Smooth muscle cell (in vitro differentiated cells): Measurements from ENCODE around the gene CACNA2D4. TPM values are rescaled to one million over a fixed set of nuclear protein-coding genes. Genes with fewer than 3 reads are reported as not detected.

Source experiments
- DNase-seq: peaks from one replicate; lab custom pipeline; 2025; ENCODE audit not compliant: unreplicated experiment; lab: John Stamatoyannopoulos, UW
- H2AFZ ChIP-seq: fragments of 200-600 bp; sonication (generic); 2 replicates; pipeline ENCODE4 v1.6.0; 2016; ENCODE audit warnings: antibody characterized with exemption, low read depth, mild to moderate bottlenecking
- H3F3A ChIP-seq: fragments of 200-600 bp; sonication (generic); 2 replicates; pipeline ENCODE4 v1.6.0; 2017; ENCODE audit warnings: antibody characterized with exemption, low read depth
- H3K27ac ChIP-seq: fragments of 200-600 bp; sonication (generic); 2 replicates; pipeline ENCODE4 v1.5.1; 2016; ENCODE audit warnings: low read depth, mild to moderate bottlenecking
- H3K27me3 ChIP-seq: fragments of 200-600 bp; sonication (generic); 2 replicates; pipeline ENCODE4 v1.6.1; 2016; ENCODE audit warnings: low read depth, mild to moderate bottlenecking
- H3K36me3 ChIP-seq: fragments of 200-600 bp; sonication (generic); 2 replicates; pipeline ENCODE4 v1.5.1; 2016; ENCODE audit warnings: low read depth
- H3K4me1 ChIP-seq: fragments of 200-600 bp; sonication (generic); 2 replicates; pipeline ENCODE4 v1.5.1; 2016; ENCODE audit warnings: low read depth
- H3K4me2 ChIP-seq: fragments of 200-600 bp; sonication (generic); 2 replicates; pipeline ENCODE4 v1.6.0; 2016; ENCODE audit warnings: mild to moderate bottlenecking
- H3K4me3 ChIP-seq: fragments of 200-600 bp; sonication (generic); 2 replicates; pipeline ENCODE4 v1.5.1; 2016; ENCODE audit warnings: mild to moderate bottlenecking
- H3K79me2 ChIP-seq: fragments of 200-600 bp; sonication (generic); 2 replicates; pipeline ENCODE4 v1.6.0; 2016; ENCODE audit warnings: low read depth, mild to moderate bottlenecking
- H3K9ac ChIP-seq: fragments of 200-600 bp; sonication (generic); 2 replicates; pipeline ENCODE4 v1.6.0; 2016; ENCODE audit warnings: low read depth
- H3K9me3 ChIP-seq: fragments of 200-600 bp; sonication (generic); replicated peaks from 2 replicates; pipeline ENCODE4 v1.5.1; 2016; ENCODE audit warnings: low read depth
- H4K20me1 ChIP-seq: fragments of 200-600 bp; sonication (generic); 2 replicates; pipeline ENCODE4 v1.6.0; 2016; ENCODE audit warnings: low read depth
- WGBS: methylation state at CpG from one replicate; pipeline ENCODE4 v1.1.7; 2016; ENCODE audit warnings: low lambda C conversion rate; 5-methylcytosine and 5-hydroxymethylcytosine counted together
- polyA plus RNA-seq: library from polyadenylated mRNA; unstranded; fragments of >200 nt; fragmentation: Nextera tagmentation; extraction: Ambion mirVana; gene quantifications from 2 replicates; pipeline ENCODE4 v1.2.1, GENCODE V29; 2016
- total RNA-seq: library from RNA; depleted of rRNA; stranded (reverse); fragments of >200 nt; gene quantifications from 2 replicates; pipeline ENCODE4 v1.2.3, GENCODE V29; 2014
- TF ChIP-seq, protein P1 (sequence below): fragments of 200-600 bp; sonication (generic); IDR thresholded peaks from 2 replicates; pipeline ENCODE4 v1.5.1; 2017; ENCODE audit warnings: borderline replicate concordance, mild to moderate bottlenecking, antibody characterized with exemption; ENCODE audit not compliant: insufficient read depth, poor library complexity, severe bottlenecking

The CACNA2D4 gene
- total and polyA plus RNA-seq, 2 experiments from 2014 or later: 0.98 TPM; not detected in 1

DNA sequence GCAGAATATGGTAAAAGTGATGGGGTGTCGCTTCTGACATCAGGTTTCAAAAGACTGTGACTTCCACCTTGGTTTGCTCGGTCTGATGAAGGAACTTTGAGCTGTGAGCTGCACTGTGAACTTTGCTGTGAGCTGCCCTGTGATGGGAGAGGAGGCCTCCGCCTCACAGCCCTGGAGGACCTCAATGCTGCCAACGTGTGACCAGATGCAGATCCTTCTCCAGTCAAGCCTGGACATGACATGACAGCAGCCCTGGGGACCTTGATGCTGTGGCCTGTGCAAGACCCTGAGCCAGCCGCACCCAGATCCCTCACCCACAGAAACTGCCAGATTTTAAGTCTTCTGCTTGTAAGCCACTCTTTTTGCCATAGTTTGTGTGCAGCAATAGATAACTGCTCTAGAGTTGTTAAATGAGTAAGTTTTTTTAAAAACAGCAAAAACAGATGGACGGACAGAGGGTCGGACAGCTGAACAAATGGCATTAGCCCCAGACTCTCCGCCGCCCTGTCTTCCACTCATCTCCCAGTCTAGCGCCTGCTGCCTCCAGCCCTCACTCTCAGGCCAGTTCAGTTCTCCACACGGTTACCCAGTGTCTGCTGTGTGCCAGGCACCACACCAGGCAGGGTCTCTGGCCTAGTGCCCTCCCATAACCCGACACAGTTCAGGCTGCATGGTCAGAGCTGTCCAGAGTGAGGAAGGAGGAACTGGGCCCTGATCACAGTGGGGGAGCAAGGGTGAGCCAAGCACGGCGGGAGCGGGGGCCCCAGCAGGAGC lies 111.2 kb downstream of the CACNA2D4 start:
- WGBS: 93% methylated on average over 15 of the region's 15 CpGs
- no peak overlapping the region for H3K4me3 ChIP-seq
- H3K27ac ChIP-seq: no peak overlapping the region
- no peaks in the 10 kb centered on the region for H3K9me3 ChIP-seq
- peaks cover 4% of the 10 kb centered on the region for H3K4me1 ChIP-seq
- TF ChIP-seq, protein P1, sequence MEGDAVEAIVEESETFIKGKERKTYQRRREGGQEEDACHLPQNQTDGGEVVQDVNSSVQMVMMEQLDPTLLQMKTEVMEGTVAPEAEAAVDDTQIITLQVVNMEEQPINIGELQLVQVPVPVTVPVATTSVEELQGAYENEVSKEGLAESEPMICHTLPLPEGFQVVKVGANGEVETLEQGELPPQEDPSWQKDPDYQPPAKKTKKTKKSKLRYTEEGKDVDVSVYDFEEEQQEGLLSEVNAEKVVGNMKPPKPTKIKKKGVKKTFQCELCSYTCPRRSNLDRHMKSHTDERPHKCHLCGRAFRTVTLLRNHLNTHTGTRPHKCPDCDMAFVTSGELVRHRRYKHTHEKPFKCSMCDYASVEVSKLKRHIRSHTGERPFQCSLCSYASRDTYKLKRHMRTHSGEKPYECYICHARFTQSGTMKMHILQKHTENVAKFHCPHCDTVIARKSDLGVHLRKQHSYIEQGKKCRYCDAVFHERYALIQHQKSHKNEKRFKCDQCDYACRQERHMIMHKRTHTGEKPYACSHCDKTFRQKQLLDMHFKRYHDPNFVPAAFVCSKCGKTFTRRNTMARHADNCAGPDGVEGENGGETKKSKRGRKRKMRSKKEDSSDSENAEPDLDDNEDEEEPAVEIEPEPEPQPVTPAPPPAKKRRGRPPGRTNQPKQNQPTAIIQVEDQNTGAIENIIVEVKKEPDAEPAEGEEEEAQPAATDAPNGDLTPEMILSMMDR: no peak
- H3K27me3 ChIP-seq: no peaks in the 10 kb centered on the region
- H3K36me3 ChIP-seq: no peaks in the 10 kb centered on the region
- no peak overlapping the region for H3K4me2 ChIP-seq
- no peaks in the 10 kb centered on the region for H3F3A ChIP-seq
- DNase-seq: no peak
- no peak overlapping the region for H3K9ac ChIP-seq
- H3K79me2 ChIP-seq: no peaks in the 10 kb centered on the region
- H4K20me1 ChIP-seq: no peaks in the 10 kb centered on the region
- no peak overlapping the region for H2AFZ ChIP-seq

DNA sequence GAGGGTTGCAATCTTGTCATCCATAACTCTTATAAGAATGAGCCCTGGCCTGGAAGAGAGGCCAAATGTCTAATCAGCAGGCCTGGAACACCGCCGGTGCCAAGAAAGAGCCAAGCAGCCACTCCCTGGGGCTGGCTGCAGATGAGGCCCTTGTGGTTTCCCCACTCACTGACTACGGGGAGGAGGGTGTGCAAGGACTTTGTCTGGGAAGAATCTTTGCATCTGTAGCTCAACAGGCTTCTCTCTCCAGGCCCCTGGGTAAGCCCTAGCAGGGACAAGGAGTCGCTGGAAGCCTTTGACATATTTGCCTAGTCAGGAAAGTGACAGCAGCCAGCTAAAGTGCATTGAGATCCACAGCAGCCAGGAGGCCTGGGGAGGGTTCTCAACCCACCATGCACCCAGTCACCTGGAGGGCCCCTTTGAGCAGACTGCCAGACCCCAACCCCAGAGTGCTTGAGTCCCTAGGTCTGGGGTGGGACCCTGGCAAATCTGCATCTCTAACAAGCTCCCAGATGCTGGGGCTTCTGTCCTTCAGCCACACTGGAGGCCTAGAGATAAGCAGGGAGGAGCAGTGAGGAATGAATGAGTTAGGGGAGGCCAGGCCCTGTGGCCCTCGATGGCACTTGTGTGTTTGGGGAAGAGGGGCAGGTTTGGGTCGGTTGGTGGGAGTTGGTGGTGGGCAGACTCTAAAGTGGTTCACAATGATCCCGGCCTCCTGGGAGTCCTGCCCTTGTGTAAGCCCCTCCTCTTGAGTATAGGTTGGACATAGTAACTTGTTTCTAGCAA lies 112.0 kb downstream of the CACNA2D4 start:
- no peaks in the 10 kb centered on the region for H3K79me2 ChIP-seq
- H3K36me3 ChIP-seq: no peaks in the 10 kb centered on the region
- H3K4me3 ChIP-seq: no peak overlapping the region
- H2AFZ ChIP-seq: peak overlapping the region; percentile 24
- no peak overlapping the region for H3K9ac ChIP-seq
- no peak overlapping the region for H3K4me2 ChIP-seq
- H3K4me1 ChIP-seq: peaks cover 4% of the 10 kb centered on the region
- no peaks in the 10 kb centered on the region for H4K20me1 ChIP-seq
- TF ChIP-seq, protein P1: no peak
- no peak for DNase-seq
- H3K27me3 ChIP-seq: no peaks in the 10 kb centered on the region
- no peaks in the 10 kb centered on the region for H3K9me3 ChIP-seq
- H3F3A ChIP-seq: no peaks in the 10 kb centered on the region
- WGBS: 68% methylated on average over 7 of the region's 7 CpGs
- no peak overlapping the region for H3K27ac ChIP-seq

DNA sequence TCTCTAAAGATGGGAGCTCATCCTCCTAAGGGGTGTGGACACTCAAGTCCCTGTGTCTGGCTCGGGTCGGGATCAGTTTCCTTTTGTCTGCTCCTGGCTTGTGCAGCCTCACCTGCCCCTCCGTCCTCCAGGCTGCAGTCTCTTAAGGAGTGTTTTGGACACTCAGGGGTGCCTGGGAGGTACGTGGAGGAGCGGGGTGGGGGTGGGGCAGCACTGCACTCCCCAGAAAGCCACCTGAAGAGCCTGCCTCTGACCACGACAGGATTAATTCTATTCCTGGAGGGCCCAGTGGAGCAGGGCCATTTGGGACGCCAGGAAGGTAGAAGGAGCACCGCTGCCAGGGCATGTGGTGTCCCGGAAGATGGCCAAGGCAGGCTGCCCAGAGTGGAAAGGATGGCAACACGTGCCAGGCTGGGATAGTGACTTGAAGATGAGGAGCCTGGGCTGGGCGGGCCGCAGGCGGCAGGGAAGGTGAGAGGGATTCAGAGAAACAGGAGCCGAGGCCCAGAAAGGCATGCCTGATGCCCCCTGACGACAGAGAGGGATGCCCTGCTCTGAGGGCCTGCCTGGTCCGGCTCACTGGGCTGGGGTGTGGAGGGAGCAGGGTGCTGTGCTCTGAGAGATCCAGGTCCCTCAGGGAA lies 112.9 kb downstream of the CACNA2D4 start:
- H2AFZ ChIP-seq: no peak overlapping the region
- DNase-seq: no peak
- H3K9ac ChIP-seq: no peak overlapping the region
- H3K9me3 ChIP-seq: no peaks in the 10 kb centered on the region
- H3K27me3 ChIP-seq: no peaks in the 10 kb centered on the region
- no peaks in the 10 kb centered on the region for H3K79me2 ChIP-seq
- no peak overlapping the region for H3K27ac ChIP-seq
- TF ChIP-seq, protein P1: no peak
- H4K20me1 ChIP-seq: no peaks in the 10 kb centered on the region
- 96% methylated on average over 14 of the region's 16 CpGs for WGBS
- H3K4me3 ChIP-seq: no peak overlapping the region
- no peaks in the 10 kb centered on the region for H3F3A ChIP-seq
- H3K4me1 ChIP-seq: peaks cover 4% of the 10 kb centered on the region
- no peaks in the 10 kb centered on the region for H3K36me3 ChIP-seq
- H3K4me2 ChIP-seq: no peak overlapping the region
